ENCODE results near the gene COL4A1.
"Not testable (repeated sequence)": the region's sequence is repeated elsewhere in the genome, so short reads cannot be mapped to it uniquely, and the experiment has no call there.

The COL4A1 gene

GRCh38 chr13:110115591-110115990 is 191.4 kb downstream of the COL4A1 start:
- DNase-seq (ENCODE audit: low read depth in 2 of 2), result no peak

GRCh38 chr13:110114316-110114715 is 192.6 kb downstream of the COL4A1 start:
- DNase-seq (ENCODE audit: low read depth in 2 of 2), result no peak

GRCh38 chr13:110113284-110113764 is 193.6 kb downstream of the COL4A1 start:
- DNase-seq (ENCODE audit: low read depth in 2 of 2), result no peak

- not testable (repeated sequence) for DNase-seq (ENCODE audit: low read depth in 2 of 2)
Observed at GRCh38 chr13:110112379-110112778, 194.6 kb downstream of the COL4A1 start.

GRCh38 chr13:110110783-110111182 is 196.2 kb downstream of the COL4A1 start:
- DNase-seq (ENCODE audit: low read depth in 2 of 2), result no peak

GRCh38 chr13:110109910-110110309 is 197.0 kb downstream of the COL4A1 start:
- DNase-seq (ENCODE audit: low read depth in 2 of 2), result no peak

GRCh38 chr13:110109140-110109783 is 197.7 kb downstream of the COL4A1 start:
- no peak for DNase-seq (ENCODE audit: low read depth in 2 of 2)

GRCh38 chr13:110108348-110109139 is 198.4 kb downstream of the COL4A1 start:
- no peak for DNase-seq (ENCODE audit: low read depth in 2 of 2)

GRCh38 chr13:110107568-110108347 is 199.2 kb downstream of the COL4A1 start:
- no peak for DNase-seq (ENCODE audit: low read depth in 2 of 2)

GRCh38 chr13:110106726-110107125 is 200.2 kb downstream of the COL4A1 start:
- no peak for DNase-seq (ENCODE audit: low read depth in 2 of 2)

GRCh38 chr13:110105136-110105535 is 201.8 kb downstream of the COL4A1 start:
- no peak for DNase-seq (ENCODE audit: low read depth in 2 of 2)

- no peak for DNase-seq (ENCODE audit: low read depth in 2 of 2)
Observed at GRCh38 chr13:110103534-110103933, 203.4 kb downstream of the COL4A1 start.

- no peak for DNase-seq (ENCODE audit: low read depth in 2 of 2)
Observed at GRCh38 chr13:110103026-110103425, 203.9 kb downstream of the COL4A1 start.

GRCh38 chr13:110102053-110102452 is 204.9 kb downstream of the COL4A1 start:
- no peak for DNase-seq (ENCODE audit: low read depth in 2 of 2)

- DNase-seq (ENCODE audit: low read depth in 2 of 2), result no peak
Observed at GRCh38 chr13:110099922-110100321, 207.0 kb downstream of the COL4A1 start.

Measured in stimulated activated CD4-positive, alpha-beta T cell treated with anti-CD3 and anti-CD28 coated beads, Interleukin-15, amount 100 ng/mL, for 48 hours (primary cell).